Purkinje cell (primary cell): ENCODE results near the gene VTI1A. TPM values are rescaled to one million over a fixed set of nuclear protein-coding genes. Genes with fewer than 3 reads are reported as not detected.

Experiments used
- polyA plus RNA-seq: library from polyadenylated mRNA; unstranded; fragments of >200 nt; fragmentation: Nextera tagmentation; gene quantifications from 2 replicates; pipeline ENCODE4 v1.2.1, GENCODE V29; 2014

Gene VTI1A
- polyA plus RNA-seq, result 13.6 and 18.7 TPM in 2 replicates

GRCh38 chr10:112446855-112447619, at the start of gene VTI1A, which contains the start of gene ZDHHC6:
VTI1A (plus strand) TSS chr10:112447215; CDS start chr10:112447374, 159 bp downstream.
ZDHHC6 (minus strand) TSS chr10:112446914; CDS start chr10:112445436, 1,478 bp downstream.

Other genes with a start within 250 kb of the VTI1A start
- not detected in 2 replicates for gene TECTB, start 163.8 kb upstream of the VTI1A start, polyA plus RNA-seq
- 0.27 TPM in 1 of 2 replicates, not detected in the other for gene ACSL5, start 73.1 kb upstream of the VTI1A start, polyA plus RNA-seq
- gene ZDHHC6, start 301 bp upstream of the VTI1A start, polyA plus RNA-seq, result 33.6 and 38.8 TPM in 2 replicates